ENCODE measurements around the gene PPFIA4. TPM values are rescaled to one million over a fixed set of nuclear protein-coding genes. Genes with fewer than 3 reads are reported as not detected.

PPFIA4 gene
- total and polyA plus RNA-seq, 9 of the 15 experiments (the other 6 are each of a cell fraction or from before 2014, with no cell fraction given), result 0.07 to 12.0 (median 0.70) TPM

- Histone ChIP-seq H3K36me3 (ENCODE audit: control insufficient read depth, insufficient read depth, low read length) (peaks cover 56% of the 10 kb centered on the region), H3K4me2 (ENCODE audit: insufficient read depth, low read length) (no peak overlapping the region), H3K9me1 (ENCODE audit: control insufficient read depth, insufficient read depth, low read length) (no peaks in the 10 kb centered on the region), H4K20me1 (replicated peaks; ENCODE audit: control insufficient read depth, insufficient read depth, low read length) (no peaks in the 10 kb centered on the region), H3K27ac (ENCODE audit: extremely low read depth, low read depth, low read length) (no peak overlapping the region), H3K27me3 (ENCODE audit: control insufficient read depth in 2 of 2, insufficient read depth in 2 of 2, low read length in 2 of 2) (no peaks in the 10 kb centered on the region), H3K9me3 (replicated peaks; ENCODE audit: control insufficient read depth, insufficient read depth, low read depth, low read length) (no peaks in the 10 kb centered on the region), H2AFZ (ENCODE audit: low read depth, low read length) (no peak overlapping the region), H3K9ac (ENCODE audit: insufficient read depth in 1 of 2, low read depth in 2 of 2, low read length in 2 of 2) (peak overlapping the region in 1 of 2 experiments; percentile 97; a peak in 1 of 4 replicates), H3K4me1 (replicated peaks in 1 of 2; ENCODE audit: control insufficient read depth in 2 of 2, insufficient read depth in 2 of 2, low read length in 2 of 2) (peaks cover 14 to 19% of the 10 kb centered on the region in 2 experiments), H3K79me2 (ENCODE audit: control insufficient read depth, insufficient read depth, low read length) (peaks cover 62% of the 10 kb centered on the region), H3K4me3 (no peak overlapping the region)
- POLR2A ChIA-PET, result interaction anchor here (0.7 to 2.4 kb wide), 6 partner anchors 13 to 641 kb away, joined by 3 to 14 read pairs (median 8); no protein-coding TSS in a partner anchor
- no peak for ATAC-seq
- WGBS (ENCODE audit: insufficient coverage, low coverage, missing lambda C conversion rate), result 92% methylated on average over 3 of the region's 3 CpGs
- in situ Hi-C loops (cut with MboI), result no loop called here
- TF ChIP-seq CREBBP (IDR thresholded peaks at IDR 0.05; ENCODE audit: low read depth, low read length), result no peak
- no peak for TF ChIP-seq ZNF184 (CRISPR knock-in tag; IDR thresholded peaks at IDR 0.05)
- no peak for TF ChIP-seq MCM7 (IDR thresholded peaks at IDR 0.05)
- no peak for TF ChIP-seq ZSCAN29 (IDR thresholded peaks at IDR 0.05)
- no peak for TF ChIP-seq IRF9 (tag; IDR thresholded peaks at IDR 0.05)
- TF ChIP-seq ELF1 (tag; IDR thresholded peaks at IDR 0.05), result no peak
- TF ChIP-seq RBM17 (IDR thresholded peaks at IDR 0.05; ENCODE audit: borderline replicate concordance, low read depth, low read length), result no peak
- peak; percentile 61 for TF ChIP-seq RBFOX2 (IDR thresholded peaks at IDR 0.05; ENCODE audit: low read depth, low read length)
- no peak for DNase-seq (ENCODE audit: extremely low read depth in 1 of 4, low spot score in 3 of 4)
- intact Hi-C loops (cut with micrococcal nuclease), result loop anchor here (10.0 kb wide), 1 partner anchor 284 kb away; no protein-coding TSS in a partner anchor
- CTCF ChIA-PET (ENCODE audit: low intra/inter-chr PET ratio), result no interaction called here
- BruUV-seq (replicated peaks), result no TSS peak
- no peak for FAIRE-seq
These were observed 17.1 kb upstream of the PPFIA4 start for GRCh38 chr1:203009185-203009584.
